Caco-2 (cell line): ENCODE data around the gene SPP2. TPM values are rescaled to one million over a fixed set of nuclear protein-coding genes. Genes with fewer than 3 reads are reported as not detected.

ENCODE experiments used
- BruUV-seq: library from RNA; stranded (reverse); fragments of 400-500 nt; replicated peaks from 2 replicates; lab custom pipeline; 2021; lab: Mats Ljungman, UMichigan
- CTCF ChIA-PET: fragments of 300-600 bp; sonication (Branson Sonifier 250); formaldehyde crosslinking; loops from one replicate; lab custom pipeline; 2022; ENCODE audit warnings: antibody characterized with exemption; lab: Charles Lee
- POLR2A ChIA-PET: fragments of 300-600 bp; sonication (Branson Sonifier 250); formaldehyde crosslinking; loops from one replicate; lab custom pipeline; 2022; ENCODE audit warnings: antibody characterized with exemption; lab: Charles Lee
- DNase-seq, 2 experiments: peaks; one replicate each; pipeline versions ENCODE4 v3.0.0 to v3.0.0-alpha.2; 2020 to 2022
- H3K27me3 ChIP-seq: replicated peaks from 2 replicates; pipeline ENCODE4 v1.6.0; 2011; ENCODE audit warnings: low read length; ENCODE audit not compliant: control insufficient read depth, insufficient read depth
- H3K36me3 ChIP-seq: 2 replicates; pipeline ENCODE4 v1.5.1; 2011; ENCODE audit warnings: low read length; ENCODE audit not compliant: control insufficient read depth, insufficient read depth
- H3K4me1 ChIP-seq: fragments of 250-450 bp; sonication (Bioruptor Pico); 2 replicates; pipeline ENCODE4 v1.5.1; 2020; ENCODE audit warnings: mild to moderate bottlenecking
- H3K4me3 ChIP-seq: 2 replicates; pipeline ENCODE4 v1.5.1; 2011; ENCODE audit warnings: low read depth, mild to moderate bottlenecking, control low read depth, low read length
- H3K9me3 ChIP-seq: fragments of 250-450 bp; sonication (Bioruptor Pico); 2 replicates; pipeline ENCODE4 v1.5.1; 2020; ENCODE audit warnings: mild to moderate bottlenecking, moderate library complexity
- H3K27ac Mint-ChIP-seq: one replicate; pipeline ENCODE4 v1.8.0; 2022; ENCODE audit warnings: mixed read lengths; ENCODE audit not compliant: unreplicated experiment
- H3K27me3 Mint-ChIP-seq: one replicate; pipeline ENCODE4 v1.8.0; 2022; ENCODE audit warnings: mixed read lengths; ENCODE audit not compliant: insufficient read depth, unreplicated experiment
- H3K36me3 Mint-ChIP-seq: one replicate; pipeline ENCODE4 v1.8.0; 2022; ENCODE audit warnings: mild to moderate bottlenecking, mixed read lengths; ENCODE audit not compliant: insufficient read depth, unreplicated experiment
- H3K4me1 Mint-ChIP-seq: one replicate; pipeline ENCODE4 v1.8.0; 2022; ENCODE audit warnings: low read depth, mixed read lengths; ENCODE audit not compliant: unreplicated experiment
- H3K4me3 Mint-ChIP-seq: one replicate; pipeline ENCODE4 v1.8.0; 2022; ENCODE audit warnings: mild to moderate bottlenecking, moderate library complexity, mixed read lengths; ENCODE audit not compliant: unreplicated experiment
- H3K9me3 Mint-ChIP-seq: one replicate; pipeline ENCODE4 v1.8.0; 2022; ENCODE audit warnings: mixed read lengths; ENCODE audit not compliant: unreplicated experiment
- intact Hi-C: fragments of 100-400 bp; cut with micrococcal nuclease; formaldehyde crosslinking; loops from one replicate; pipeline ENCODE4 v1.10.0; 2022; ENCODE audit not compliant: unreplicated experiment
- total RNA-seq: library from RNA; stranded (reverse); gene quantifications from 2 replicates; pipeline ENCODE4 v1.2.3, GENCODE V29; 2022
- TF ChIP-seq, protein P1 (sequence below), 2 experiments: fragments of 200-600 bp in 1 of 2; IDR thresholded peaks; 1 replicate in 1 of 2; 2 replicates in 1 of 2; pipeline versions ENCODE4 v1.5.1 to v1.8.0; 2011 to 2022; ENCODE audit warnings: antibody characterized with exemption in 1 of 2, control low read depth in 1 of 2, inconsistent platforms in 1 of 2, low read depth in 1 of 2, low read length in 1 of 2, mild to moderate bottlenecking in 1 of 2, moderate library complexity in 1 of 2; ENCODE audit not compliant: insufficient read depth in 1 of 2, severe bottlenecking in 1 of 2, unreplicated experiment in 1 of 2

SPP2 gene
- total RNA-seq, 1 experiment from 2014 or later = not detected

DNA sequence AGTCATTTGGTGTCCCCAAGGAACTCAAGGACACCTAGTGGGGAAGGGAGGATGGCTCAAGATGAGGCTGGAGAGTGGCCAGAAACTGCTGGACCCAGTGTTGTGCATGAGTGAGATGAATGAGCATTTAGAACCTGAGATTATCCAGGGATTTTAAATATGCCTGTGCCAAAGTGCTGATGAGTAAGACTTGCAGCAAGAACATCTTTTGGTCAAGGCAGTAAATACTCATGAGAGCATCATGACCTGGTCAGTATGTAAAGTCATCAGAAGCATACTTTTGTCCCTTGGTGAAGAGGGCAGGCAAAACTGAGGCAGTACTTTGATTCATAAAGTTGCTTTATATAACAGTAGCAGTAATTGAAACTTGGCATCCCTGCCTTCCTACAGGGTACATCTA, 3.1 kb upstream of the SPP2 start:
- Histone ChIP-seq H3K4me1 (no peaks in the 10 kb centered on the region), H3K36me3 (no peaks in the 10 kb centered on the region), H3K9me3 (no peaks in the 10 kb centered on the region), H3K4me3 (no peak overlapping the region), H3K27me3 (no peaks in the 10 kb centered on the region)
- Mint-ChIP-seq H3K4me1 (no peaks in the 10 kb centered on the region), H3K36me3 (no peaks in the 10 kb centered on the region), H3K4me3 (no peak overlapping the region), H3K9me3 (no peaks in the 10 kb centered on the region), H3K27me3 (peaks cover 14% of the 10 kb centered on the region), H3K27ac (no peak overlapping the region)
- no peak for DNase-seq
- no TSS peak for BruUV-seq
- TF ChIP-seq, protein P1, sequence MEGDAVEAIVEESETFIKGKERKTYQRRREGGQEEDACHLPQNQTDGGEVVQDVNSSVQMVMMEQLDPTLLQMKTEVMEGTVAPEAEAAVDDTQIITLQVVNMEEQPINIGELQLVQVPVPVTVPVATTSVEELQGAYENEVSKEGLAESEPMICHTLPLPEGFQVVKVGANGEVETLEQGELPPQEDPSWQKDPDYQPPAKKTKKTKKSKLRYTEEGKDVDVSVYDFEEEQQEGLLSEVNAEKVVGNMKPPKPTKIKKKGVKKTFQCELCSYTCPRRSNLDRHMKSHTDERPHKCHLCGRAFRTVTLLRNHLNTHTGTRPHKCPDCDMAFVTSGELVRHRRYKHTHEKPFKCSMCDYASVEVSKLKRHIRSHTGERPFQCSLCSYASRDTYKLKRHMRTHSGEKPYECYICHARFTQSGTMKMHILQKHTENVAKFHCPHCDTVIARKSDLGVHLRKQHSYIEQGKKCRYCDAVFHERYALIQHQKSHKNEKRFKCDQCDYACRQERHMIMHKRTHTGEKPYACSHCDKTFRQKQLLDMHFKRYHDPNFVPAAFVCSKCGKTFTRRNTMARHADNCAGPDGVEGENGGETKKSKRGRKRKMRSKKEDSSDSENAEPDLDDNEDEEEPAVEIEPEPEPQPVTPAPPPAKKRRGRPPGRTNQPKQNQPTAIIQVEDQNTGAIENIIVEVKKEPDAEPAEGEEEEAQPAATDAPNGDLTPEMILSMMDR (IDR thresholded peaks at IDR 0.05; ENCODE audit: insufficient read depth in 1 of 2, low read depth in 1 of 2, low read length in 1 of 2, severe bottlenecking in 1 of 2, unreplicated experiment in 1 of 2) = no peak
- intact Hi-C loops = no loop called here
- ChIA-PET POLR2A (no interaction called here), CTCF (no interaction called here)

DNA sequence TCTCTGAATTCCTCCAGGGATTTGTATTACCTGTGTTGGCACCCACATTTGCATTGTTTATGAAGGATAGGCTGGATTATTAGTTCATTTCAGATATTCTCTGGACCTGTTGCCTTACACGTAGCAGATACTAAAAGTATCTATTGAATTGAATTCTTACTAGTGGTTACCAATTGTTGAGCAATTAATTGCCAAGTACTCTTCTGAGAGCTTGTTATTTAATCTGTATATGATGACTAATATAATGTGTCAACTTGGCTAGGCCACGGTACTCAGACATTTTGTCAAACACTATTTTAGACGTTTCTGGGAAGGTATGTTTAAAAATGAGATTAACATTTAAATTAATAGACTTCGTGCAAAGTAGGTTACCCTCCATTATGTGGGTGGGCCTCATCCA, 2.5 kb upstream of the SPP2 start:
- no TSS peak for BruUV-seq
- H3K27me3 Mint-ChIP-seq = peaks cover 18% of the 10 kb centered on the region
- no peak overlapping the region for H3K27ac Mint-ChIP-seq
- no peak overlapping the region for H3K4me3 Mint-ChIP-seq
- no peak for DNase-seq
- H3K4me1 Mint-ChIP-seq = no peaks in the 10 kb centered on the region
- no peaks in the 10 kb centered on the region for H3K36me3 Mint-ChIP-seq
- POLR2A ChIA-PET = no interaction called here
- Histone ChIP-seq H3K27me3 (no peaks in the 10 kb centered on the region), H3K4me3 (no peak overlapping the region), H3K36me3 (no peaks in the 10 kb centered on the region), H3K9me3 (no peaks in the 10 kb centered on the region), H3K4me1 (no peaks in the 10 kb centered on the region)
- TF ChIP-seq, protein P1 (IDR thresholded peaks at IDR 0.05; ENCODE audit: insufficient read depth in 1 of 2, low read depth in 1 of 2, low read length in 1 of 2, severe bottlenecking in 1 of 2, unreplicated experiment in 1 of 2) = no peak
- CTCF ChIA-PET = no interaction called here
- no peaks in the 10 kb centered on the region for H3K9me3 Mint-ChIP-seq
- intact Hi-C loops = no loop called here

DNA sequence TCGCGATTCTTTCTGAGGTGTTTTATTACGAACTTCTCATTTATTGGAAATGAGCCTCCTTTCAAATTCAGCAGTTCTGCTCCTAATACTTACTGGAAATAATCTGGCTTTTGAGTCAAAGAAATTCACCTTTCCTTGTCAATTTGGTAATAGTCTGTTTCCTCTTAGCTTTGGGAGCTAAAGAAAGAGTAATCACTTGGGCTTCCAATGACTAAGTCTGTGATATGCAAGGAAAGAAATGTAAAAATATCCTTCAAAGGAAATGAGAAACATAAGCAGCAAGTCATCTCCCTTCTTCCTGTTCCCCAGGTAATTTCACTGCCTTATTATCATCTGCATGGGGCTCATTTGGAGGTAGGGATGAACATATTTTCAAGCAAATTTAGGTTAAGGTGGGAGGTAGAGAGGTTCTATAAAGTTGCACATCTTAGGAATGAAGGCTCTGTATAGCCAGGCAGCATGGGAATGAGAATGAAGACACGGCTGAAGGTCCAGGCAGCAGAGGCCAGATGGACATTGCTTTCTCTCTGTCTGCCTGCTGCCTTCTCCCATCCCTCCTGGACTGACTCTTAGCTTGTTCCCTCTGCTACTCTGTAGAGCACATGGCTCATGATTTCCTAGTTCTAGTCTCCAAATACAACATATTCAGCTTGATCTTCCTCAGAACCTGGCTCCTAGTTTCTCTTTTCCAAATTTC, 1.0 kb downstream of the SPP2 start:
- DNase-seq = no peak
- Histone ChIP-seq H3K27me3 (no peaks in the 10 kb centered on the region), H3K4me1 (no peaks in the 10 kb centered on the region), H3K36me3 (no peaks in the 10 kb centered on the region), H3K9me3 (no peaks in the 10 kb centered on the region), H3K4me3 (no peak overlapping the region)
- intact Hi-C loops = no loop called here
- CTCF ChIA-PET = no interaction called here
- H3K4me1 Mint-ChIP-seq = no peaks in the 10 kb centered on the region
- H3K27ac Mint-ChIP-seq = no peak overlapping the region
- no peaks in the 10 kb centered on the region for H3K9me3 Mint-ChIP-seq
- TF ChIP-seq, protein P1 (IDR thresholded peaks at IDR 0.05; ENCODE audit: insufficient read depth in 1 of 2, low read depth in 1 of 2, low read length in 1 of 2, severe bottlenecking in 1 of 2, unreplicated experiment in 1 of 2) = no peak
- H3K4me3 Mint-ChIP-seq = no peak overlapping the region
- H3K36me3 Mint-ChIP-seq = no peaks in the 10 kb centered on the region
- POLR2A ChIA-PET = no interaction called here
- no TSS peak for BruUV-seq
- peaks cover 16% of the 10 kb centered on the region for H3K27me3 Mint-ChIP-seq
